T-helper 22 cell (primary cell): ENCODE measurements around the gene MLYCD.

ENCODE experiments used
- DNase-seq: peaks from one replicate; pipeline ENCODE4 v3.0.0-alpha.2; 2020; ENCODE audit warnings: low read depth

MLYCD gene

DNA sequence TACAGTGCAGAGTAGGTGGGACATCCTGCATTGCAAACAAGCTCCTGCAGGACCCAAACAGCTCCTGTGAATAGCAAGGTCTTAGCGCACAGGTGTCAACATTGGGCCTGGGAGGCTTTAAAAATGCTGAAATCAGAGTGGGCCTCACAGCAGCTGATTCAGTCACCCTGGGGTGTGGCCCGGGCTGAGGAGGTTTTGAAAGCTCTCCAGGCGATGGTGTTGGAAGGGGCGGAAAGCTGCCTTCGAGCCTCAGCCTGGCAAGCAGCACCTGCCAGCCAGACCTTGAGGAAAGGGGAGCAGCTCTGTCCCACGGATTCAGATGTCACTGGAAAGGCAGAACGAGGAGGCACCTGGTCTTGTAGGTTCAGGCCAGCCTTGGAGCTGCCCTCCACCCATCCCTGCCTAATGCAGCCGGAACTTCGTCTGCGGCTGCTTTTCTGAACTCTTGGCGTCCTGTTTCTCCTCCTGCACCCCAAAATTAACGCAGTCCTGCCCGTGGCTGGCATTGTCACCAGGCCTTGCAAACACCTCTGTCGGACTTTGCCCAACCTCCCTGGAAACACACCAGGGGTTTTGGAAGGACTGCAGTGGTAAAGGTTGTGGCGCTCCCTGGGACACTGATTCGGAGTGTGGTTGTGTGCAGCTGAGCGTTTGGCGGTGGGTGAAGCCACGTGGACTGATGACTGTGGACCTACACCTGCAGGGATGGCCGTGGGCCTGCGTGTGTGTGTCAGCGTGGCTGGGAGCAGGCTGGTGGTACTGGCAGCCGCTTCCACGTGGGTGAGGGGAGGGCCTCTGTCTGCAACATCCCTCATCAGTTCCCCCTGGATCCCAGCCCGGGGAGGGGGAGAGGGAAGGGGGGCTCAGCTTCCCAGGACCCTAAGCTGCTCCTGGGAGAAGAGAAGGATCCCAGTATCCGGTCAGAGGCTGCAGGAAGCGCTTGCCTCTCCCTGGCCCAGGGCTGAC lies 72.5 kb downstream of the MLYCD start:
- no peak for DNase-seq

DNA sequence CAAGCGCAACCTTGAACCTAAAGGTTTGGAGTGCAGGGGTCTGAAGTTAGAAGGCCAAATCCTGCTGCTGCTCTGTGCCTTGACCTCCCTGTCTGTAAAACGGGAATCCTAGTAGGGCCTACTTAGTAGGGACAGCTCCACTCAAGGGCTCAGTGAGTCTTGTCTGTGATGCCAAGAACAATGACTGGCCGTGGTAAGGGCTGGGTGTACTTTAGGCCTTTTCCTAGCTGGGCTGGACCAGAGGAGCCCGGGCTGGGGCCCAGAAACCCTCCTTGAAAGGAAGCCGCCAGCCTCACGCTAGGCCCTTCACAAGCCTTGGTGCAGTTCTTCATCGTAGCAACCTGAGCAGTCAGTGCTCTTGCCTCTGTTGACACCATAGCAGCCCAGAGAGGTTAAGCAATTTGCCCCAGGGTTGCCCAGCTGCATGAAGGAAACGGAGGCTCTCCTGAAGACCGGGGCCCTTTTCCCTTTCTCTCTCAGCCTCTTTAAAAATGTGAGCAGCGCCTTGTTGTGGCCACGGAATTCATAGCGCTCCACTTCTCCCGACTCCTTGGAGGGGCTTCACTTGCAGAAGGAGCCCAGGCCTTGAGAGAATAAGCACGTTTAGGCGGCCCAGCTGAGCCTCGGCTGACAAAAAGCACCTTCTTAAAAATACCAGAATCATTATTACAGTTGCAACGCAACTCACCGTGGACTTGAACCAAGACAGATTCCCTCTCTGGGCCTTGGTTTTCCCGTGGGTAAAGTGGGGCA lies 73.5 kb downstream of the MLYCD start:
- no peak for DNase-seq

DNA sequence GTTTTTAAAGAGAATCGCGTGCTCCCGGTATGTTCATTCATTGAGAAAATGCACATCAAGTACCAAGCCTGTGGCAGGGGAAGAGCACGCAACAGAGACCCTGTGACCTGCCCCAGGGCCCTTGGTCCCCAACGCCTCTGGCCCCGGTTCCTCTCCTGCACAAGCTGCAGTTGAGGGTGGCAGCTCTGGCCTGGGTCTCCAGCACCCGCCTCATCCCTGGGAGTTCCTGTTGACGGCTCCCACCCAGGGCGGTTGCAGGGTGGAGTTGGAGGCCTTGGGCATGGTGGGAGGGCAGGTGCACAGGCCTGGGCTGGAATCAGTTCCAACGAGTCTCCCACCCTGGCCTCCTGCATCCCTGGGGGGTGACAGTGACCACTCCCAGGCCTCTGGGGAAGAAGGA lies 74.2 kb downstream of the MLYCD start:
- DNase-seq: no peak

DNA sequence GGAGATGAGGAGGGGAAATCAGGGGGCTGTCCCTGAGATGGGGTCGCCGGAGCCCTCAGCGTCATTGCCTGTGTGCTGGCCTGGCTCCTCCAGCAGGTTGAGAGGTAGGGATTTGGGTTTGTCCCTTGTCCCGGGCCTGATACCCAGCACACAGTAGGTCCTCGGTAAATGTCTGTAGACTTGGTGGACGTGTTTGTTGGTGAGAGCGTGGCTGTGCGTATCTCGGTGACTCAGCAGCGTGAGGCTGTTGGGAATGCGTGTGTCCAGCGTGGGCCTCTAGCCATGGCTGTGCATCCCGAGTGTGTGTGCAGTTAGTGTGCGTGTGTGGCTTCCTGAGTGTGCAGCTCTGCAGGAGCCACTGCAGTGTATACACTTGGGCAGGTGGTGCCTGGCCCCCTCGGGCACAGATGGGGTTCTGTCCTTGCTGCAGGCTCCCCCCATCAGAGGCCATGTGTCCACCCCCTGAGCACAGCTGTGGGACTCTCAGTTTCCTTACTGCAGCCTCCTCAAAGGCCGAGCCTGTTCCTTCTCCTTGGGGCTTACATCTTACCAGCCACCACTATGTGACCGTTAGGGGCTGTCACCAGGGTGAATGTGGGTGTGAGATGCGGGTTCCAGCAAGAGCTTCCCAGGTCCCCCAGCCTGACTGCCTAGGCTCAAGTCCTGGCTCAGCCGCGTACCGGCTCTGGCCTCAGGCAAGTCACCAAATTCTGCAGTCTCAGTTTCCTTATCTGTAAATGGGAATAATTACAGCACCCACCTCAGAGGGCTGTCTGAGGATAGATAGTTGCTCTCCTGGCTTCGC lies 74.9 kb downstream of the MLYCD start:
- no peak for DNase-seq

DNA sequence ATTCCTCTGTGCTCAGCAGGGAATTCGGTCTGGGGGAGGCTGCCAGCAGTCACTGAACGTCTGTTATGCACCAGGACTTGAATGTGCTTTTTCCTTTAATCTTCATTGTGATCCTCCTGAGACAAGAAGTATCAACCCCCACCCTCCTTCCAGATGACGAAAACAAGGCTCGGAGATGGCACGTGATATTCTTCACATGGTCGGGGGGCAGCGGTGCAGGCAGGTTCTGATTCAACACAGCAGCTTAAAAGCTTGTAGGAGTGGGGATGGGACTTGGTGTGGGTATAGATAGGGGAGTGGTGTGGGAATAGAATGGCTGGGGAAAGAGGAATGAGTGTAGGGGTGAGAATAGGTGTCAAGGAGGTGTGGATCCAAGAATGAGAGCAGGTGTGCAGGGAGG lies 75.6 kb downstream of the MLYCD start:
- DNase-seq: no peak

DNA sequence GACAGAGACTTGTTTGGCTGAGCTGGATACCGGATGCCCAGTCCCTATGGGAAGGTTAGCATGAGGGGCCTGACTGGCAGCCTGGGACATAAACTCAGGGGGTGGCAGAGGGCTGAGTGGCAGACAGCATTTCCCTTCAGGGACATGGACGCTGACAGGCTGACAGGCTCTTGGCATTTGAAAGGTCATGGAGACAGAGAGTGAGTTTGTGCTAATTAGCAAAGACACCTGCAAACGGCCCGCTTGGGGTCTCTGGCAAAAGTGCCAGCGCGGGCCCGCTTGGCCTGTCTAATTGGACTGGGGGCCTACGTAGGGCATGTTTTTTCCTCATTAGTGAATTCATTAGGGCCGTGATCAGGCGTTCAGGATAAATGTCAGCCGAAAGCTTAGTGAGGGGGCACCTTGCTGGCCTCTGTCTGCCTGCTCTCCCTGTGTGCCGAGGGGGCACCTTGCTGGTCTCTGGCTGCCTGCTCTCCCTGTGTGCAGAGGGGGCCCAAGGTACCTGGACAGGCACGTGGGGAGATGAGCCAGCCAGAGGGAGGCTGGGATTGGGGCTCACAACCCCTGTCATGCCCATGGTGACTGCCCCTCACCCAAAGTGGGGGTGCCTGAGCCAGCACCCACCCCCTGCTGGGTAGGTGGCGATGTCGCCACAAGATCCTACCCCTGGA lies 76.8 kb downstream of the MLYCD start:
- DNase-seq: no peak
